ENCODE data around the gene RANGAP1.

DNA sequence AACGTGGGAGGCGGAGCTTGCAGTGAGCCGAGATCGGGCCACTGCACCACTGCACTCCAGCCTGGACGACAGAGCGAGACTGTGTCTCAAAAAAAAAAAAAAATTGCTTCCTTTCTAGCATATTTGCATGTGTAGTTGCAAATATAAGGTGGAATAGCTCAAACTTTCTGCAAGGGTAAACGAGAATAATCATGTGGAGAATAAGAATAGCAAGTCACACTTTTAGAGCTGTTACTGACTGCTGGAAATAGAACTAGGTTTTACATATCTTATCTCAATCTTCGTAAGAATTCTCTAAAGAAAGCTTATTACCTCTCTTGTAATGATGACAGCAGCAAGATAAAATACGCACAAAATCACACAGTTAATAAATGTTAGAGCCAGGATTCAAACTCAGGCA is 79.3 kb downstream of the RANGAP1 start:
- TF ChIP-seq, protein P1, sequence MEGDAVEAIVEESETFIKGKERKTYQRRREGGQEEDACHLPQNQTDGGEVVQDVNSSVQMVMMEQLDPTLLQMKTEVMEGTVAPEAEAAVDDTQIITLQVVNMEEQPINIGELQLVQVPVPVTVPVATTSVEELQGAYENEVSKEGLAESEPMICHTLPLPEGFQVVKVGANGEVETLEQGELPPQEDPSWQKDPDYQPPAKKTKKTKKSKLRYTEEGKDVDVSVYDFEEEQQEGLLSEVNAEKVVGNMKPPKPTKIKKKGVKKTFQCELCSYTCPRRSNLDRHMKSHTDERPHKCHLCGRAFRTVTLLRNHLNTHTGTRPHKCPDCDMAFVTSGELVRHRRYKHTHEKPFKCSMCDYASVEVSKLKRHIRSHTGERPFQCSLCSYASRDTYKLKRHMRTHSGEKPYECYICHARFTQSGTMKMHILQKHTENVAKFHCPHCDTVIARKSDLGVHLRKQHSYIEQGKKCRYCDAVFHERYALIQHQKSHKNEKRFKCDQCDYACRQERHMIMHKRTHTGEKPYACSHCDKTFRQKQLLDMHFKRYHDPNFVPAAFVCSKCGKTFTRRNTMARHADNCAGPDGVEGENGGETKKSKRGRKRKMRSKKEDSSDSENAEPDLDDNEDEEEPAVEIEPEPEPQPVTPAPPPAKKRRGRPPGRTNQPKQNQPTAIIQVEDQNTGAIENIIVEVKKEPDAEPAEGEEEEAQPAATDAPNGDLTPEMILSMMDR (IDR thresholded peaks at IDR 0.05): no peak
- no peak for TF ChIP-seq RAD21 (conservative IDR thresholded peaks at IDR 0.05 in 1 of 2, IDR thresholded peaks at IDR 0.05 in 1 of 2)
- no peak for TF ChIP-seq HOXA7 (CRISPR knock-in tag; IDR thresholded peaks at IDR 0.05)
- TF ChIP-seq, protein P2, sequence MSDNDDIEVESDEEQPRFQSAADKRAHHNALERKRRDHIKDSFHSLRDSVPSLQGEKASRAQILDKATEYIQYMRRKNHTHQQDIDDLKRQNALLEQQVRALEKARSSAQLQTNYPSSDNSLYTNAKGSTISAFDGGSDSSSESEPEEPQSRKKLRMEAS (IDR thresholded peaks at IDR 0.05): no peak
- TF ChIP-seq CEBPB (IDR thresholded peaks at IDR 0.05): no peak
- TF ChIP-seq, protein P3, sequence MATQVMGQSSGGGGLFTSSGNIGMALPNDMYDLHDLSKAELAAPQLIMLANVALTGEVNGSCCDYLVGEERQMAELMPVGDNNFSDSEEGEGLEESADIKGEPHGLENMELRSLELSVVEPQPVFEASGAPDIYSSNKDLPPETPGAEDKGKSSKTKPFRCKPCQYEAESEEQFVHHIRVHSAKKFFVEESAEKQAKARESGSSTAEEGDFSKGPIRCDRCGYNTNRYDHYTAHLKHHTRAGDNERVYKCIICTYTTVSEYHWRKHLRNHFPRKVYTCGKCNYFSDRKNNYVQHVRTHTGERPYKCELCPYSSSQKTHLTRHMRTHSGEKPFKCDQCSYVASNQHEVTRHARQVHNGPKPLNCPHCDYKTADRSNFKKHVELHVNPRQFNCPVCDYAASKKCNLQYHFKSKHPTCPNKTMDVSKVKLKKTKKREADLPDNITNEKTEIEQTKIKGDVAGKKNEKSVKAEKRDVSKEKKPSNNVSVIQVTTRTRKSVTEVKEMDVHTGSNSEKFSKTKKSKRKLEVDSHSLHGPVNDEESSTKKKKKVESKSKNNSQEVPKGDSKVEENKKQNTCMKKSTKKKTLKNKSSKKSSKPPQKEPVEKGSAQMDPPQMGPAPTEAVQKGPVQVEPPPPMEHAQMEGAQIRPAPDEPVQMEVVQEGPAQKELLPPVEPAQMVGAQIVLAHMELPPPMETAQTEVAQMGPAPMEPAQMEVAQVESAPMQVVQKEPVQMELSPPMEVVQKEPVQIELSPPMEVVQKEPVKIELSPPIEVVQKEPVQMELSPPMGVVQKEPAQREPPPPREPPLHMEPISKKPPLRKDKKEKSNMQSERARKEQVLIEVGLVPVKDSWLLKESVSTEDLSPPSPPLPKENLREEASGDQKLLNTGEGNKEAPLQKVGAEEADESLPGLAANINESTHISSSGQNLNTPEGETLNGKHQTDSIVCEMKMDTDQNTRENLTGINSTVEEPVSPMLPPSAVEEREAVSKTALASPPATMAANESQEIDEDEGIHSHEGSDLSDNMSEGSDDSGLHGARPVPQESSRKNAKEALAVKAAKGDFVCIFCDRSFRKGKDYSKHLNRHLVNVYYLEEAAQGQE (IDR thresholded peaks at IDR 0.05): no peak
- no peak for TF ChIP-seq ESRRA (IDR thresholded peaks at IDR 0.05; ENCODE audit: borderline replicate concordance, low read length)
- no peak for TF ChIP-seq JUN (IDR thresholded peaks at IDR 0.05)
